GM06990 (cell line): ENCODE measurements around the gene VPS13D.
"Not testable (repeated sequence)": the region's sequence is repeated elsewhere in the genome, so short reads cannot be mapped to it uniquely, and the experiment has no call there.

Experiments
- DNase-seq: peaks from one replicate; pipeline ENCODE4 v3.0.0-alpha.2; 2011; ENCODE audit not compliant: insufficient read length; ENCODE audit errors: extremely low read depth
- H3K27me3 ChIP-seq: replicated peaks from 2 replicates; pipeline ENCODE4 v1.6.0; 2011; ENCODE audit warnings: low read length; ENCODE audit not compliant: control insufficient read depth, insufficient read depth
- H3K36me3 ChIP-seq: 2 replicates; pipeline ENCODE4 v1.5.1; 2011; ENCODE audit warnings: low read length; ENCODE audit not compliant: control insufficient read depth, insufficient read depth
- H3K4me3 ChIP-seq: replicated peaks from 2 replicates; pipeline ENCODE4 v1.5.1; 2011; ENCODE audit warnings: low read depth, mild to moderate bottlenecking, control low read depth, low read length
- CTCF ChIP-seq: IDR thresholded peaks from 2 replicates; pipeline ENCODE4 v1.5.1; 2011; ENCODE audit warnings: low read length, control low read depth, mild to moderate bottlenecking, inconsistent platforms; ENCODE audit not compliant: insufficient read depth, poor library complexity, severe bottlenecking

VPS13D gene

DNA sequence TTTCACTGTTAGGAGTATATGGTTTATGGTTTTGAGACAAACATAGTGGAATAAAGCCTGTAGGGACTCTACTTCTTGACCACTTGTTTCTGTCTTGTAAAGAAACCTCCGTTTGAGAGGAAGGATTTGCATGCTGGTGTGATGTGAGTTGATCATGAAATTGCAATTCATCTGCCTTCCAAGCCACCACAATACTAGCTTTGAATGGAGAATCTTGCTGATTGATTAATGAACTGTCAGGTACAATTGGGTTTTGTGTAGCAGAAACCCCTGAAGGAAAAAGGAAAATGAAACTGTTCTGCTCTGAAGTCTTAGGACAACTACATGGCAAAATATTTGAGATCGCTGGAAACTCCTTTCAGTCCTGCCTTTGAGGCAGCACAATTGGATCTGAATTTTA, 90.7 kb downstream of the VPS13D start:
- H3K27me3 ChIP-seq: no peaks in the 10 kb centered on the region
- TF ChIP-seq CTCF: no peak
- H3K36me3 ChIP-seq: peaks cover 2% of the 10 kb centered on the region
- H3K4me3 ChIP-seq: no peak overlapping the region
- DNase-seq: no peak

- TF ChIP-seq CTCF: no peak
- H3K27me3 ChIP-seq: no peaks in the 10 kb centered on the region
- no peak for DNase-seq
- H3K36me3 ChIP-seq: peaks cover 3% of the 10 kb centered on the region
- H3K4me3 ChIP-seq: no peak overlapping the region
Measured at GRCh38 chr1:12324423-12324822, 94.6 kb downstream of the VPS13D start.

- H3K4me3 ChIP-seq: not testable (repeated sequence)
Measured at GRCh38 chr1:12324973-12325372, 95.1 kb downstream of the VPS13D start.

DNA sequence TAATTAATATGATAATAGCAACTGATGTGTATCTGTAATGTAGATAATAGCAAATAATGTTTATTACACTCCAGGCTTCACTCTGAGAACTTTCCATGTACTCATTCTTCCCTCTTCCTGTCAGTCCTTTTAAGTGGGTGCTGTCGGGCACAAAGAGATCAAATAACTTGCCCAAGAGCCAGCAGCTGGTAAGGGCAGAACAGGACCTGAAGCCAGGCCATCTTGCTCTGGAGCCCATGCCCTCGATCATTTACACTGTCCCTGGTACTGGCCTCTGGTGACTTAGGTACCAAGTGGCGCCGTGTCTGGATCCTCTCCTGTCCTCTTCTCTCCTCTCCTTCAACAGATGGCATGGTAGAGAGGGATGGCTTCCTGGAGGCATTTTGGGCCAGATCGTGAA, 97.2 kb downstream of the VPS13D start:
- no peaks in the 10 kb centered on the region for H3K27me3 ChIP-seq
- no peak for DNase-seq
- peaks cover 3% of the 10 kb centered on the region for H3K36me3 ChIP-seq
- no peak for TF ChIP-seq CTCF
- H3K4me3 ChIP-seq: no peak overlapping the region

More at GRCh38 chr1:12324973-12325372, 95.1 kb downstream of the VPS13D start:
- H3K27me3 ChIP-seq, H3K36me3 ChIP-seq, DNase-seq: not testable (repeated sequence)

- Histone ChIP-seq H3K27me3 (no peaks in the 10 kb centered on the region), H3K4me3 (no peak overlapping the region), H3K36me3 (peaks cover 3% of the 10 kb centered on the region)
- TF ChIP-seq CTCF: no peak
- no peak for DNase-seq
Measured at GRCh38 chr1:12327566-12327965, 97.7 kb downstream of the VPS13D start.

DNA sequence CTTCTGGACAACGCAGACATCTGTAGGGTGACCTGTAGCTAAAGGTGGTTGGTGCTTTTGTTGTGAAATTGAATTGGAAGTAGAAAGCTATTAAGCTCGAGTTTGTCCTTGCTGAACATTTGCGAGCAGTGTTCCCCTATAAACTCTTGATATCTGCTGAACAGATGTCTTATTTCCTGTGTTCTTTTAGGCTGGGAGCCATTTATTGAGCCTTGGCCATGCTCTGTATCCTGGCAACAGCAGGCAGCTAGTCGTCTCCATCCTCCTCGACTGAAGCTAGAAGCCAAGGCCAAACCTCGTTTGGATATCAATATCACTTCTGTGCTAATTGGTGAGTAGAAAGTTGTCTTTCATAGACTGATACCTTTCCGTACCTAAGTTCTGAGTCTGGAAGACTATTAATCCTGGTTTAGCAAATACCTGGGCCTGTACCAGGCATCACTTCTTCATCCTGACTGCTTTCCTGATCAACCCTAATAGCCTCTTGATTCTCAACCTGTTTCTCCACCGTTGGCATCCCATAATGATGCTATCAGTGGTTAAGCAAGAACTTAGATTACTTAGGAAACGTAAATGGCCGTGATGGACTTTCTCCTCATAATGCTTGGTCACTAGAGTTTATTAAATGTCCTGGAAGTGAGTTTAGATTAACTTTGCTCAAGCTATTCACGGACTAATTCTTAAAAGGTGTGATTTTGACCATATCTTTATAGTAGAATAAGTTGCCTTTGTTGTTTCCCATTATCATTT, 103.4 kb downstream of the VPS13D start:
- Histone ChIP-seq H3K36me3 (peaks cover 2% of the 10 kb centered on the region), H3K27me3 (no peaks in the 10 kb centered on the region), H3K4me3 (no peak overlapping the region)
- DNase-seq: no peak
- no peak for TF ChIP-seq CTCF
